ENCODE measurements around the gene BATF3. TPM values are rescaled to one million over a fixed set of nuclear protein-coding genes. Genes with fewer than 3 reads are reported as not detected.
A peak's percentile ranks its signal among the peaks of the same experiment; 100 is the strongest.

Gene BATF3
- total and polyA plus RNA-seq, 10 donors, result 10.8 to 34.0 (median 14.0) TPM

- Histone ChIP-seq H3K36me3 (no peaks in the 10 kb centered on the region), H3K27ac (no peak overlapping the region), H3K4me1 (no peaks in the 10 kb centered on the region), H3K27me3 (replicated peaks in 1 of 7) (peaks cover 0 to 5% (median 0%) of the 10 kb centered on the region in 7 donors), H3K4me3 (no peak overlapping the region), H3K9me3 (peaks cover 0 to 4% (median under 1%) of the 10 kb centered on the region in 8 donors)
- intact Hi-C loops (cut with DNase I; ENCODE audit: low total_unique reads), result no loop called here
- no peak for DNase-seq
- no peak for TF ChIP-seq POLR2A (IDR thresholded peaks at IDR 0.05)
- TF ChIP-seq CTCF (IDR thresholded peaks at IDR 0.05 in 8 of 11, conservative IDR thresholded peaks at IDR 0.05 in 3 of 11), result no peak
- 93 to 99% (median 94%) methylated on average over 2 of the region's 2 CpGs for WGBS, 5 donors
Measured at GRCh38 chr1:212719633-212720032, 20.0 kb upstream of the BATF3 start.

- H3K4me1 ChIP-seq, result no peaks in the 10 kb centered on the region
- intact Hi-C loops (cut with DNase I; ENCODE audit: low total_unique reads), result no loop called here
- 28 to 56% (median 40%) methylated on average over 4 of the region's 4 CpGs for WGBS, 5 donors
- no peak overlapping the region for H3K4me3 ChIP-seq
- H3K36me3 ChIP-seq, result no peaks in the 10 kb centered on the region
- TF ChIP-seq CTCF (IDR thresholded peaks at IDR 0.05 in 8 of 11, conservative IDR thresholded peaks at IDR 0.05 in 3 of 11) (peak in 4 of 11 experiments; percentile 18 to 24 (median 22)), POLR2A (IDR thresholded peaks at IDR 0.05) (no peak)
- no peak for DNase-seq
- H3K9me3 ChIP-seq, result peaks cover 0 to 4% (median 0%) of the 10 kb centered on the region in 8 donors
- H3K27me3 ChIP-seq (replicated peaks in 1 of 7), result peaks cover 0 to 5% (median 0%) of the 10 kb centered on the region in 7 donors
- H3K27ac ChIP-seq, result no peak overlapping the region
Measured at GRCh38 chr1:212718499-212718898, 18.9 kb upstream of the BATF3 start.

GRCh38 chr1:212716161-212716560, 16.5 kb upstream of the BATF3 start:
- no peaks in the 10 kb centered on the region for H3K4me1 ChIP-seq
- DNase-seq, result no peak
- intact Hi-C loops (cut with DNase I; ENCODE audit: low total_unique reads), result no loop called here
- no peaks in the 10 kb centered on the region for H3K36me3 ChIP-seq
- H3K27me3 ChIP-seq (replicated peaks in 1 of 7), result peaks cover 0 to 5% (median 0%) of the 10 kb centered on the region in 7 donors
- WGBS, 5 donors, result 63 to 77% (median 71%) methylated on average over 1 of the region's 1 CpG
- H3K9me3 ChIP-seq, result peaks cover 0 to 4% (median 0%) of the 10 kb centered on the region in 8 donors
- no peak overlapping the region for H3K27ac ChIP-seq
- no peak overlapping the region for H3K4me3 ChIP-seq
- TF ChIP-seq POLR2A (IDR thresholded peaks at IDR 0.05) (no peak), CTCF (IDR thresholded peaks at IDR 0.05 in 8 of 11, conservative IDR thresholded peaks at IDR 0.05 in 3 of 11) (no peak), POLR2AphosphoS5 (IDR thresholded peaks at IDR 0.05) (no peak)

GRCh38 chr1:212713465-212714136, 14.0 kb upstream of the BATF3 start:
- TF ChIP-seq POLR2AphosphoS5 (IDR thresholded peaks at IDR 0.05), result no peak
- TF ChIP-seq POLR2A (IDR thresholded peaks at IDR 0.05), result no peak
- TF ChIP-seq CTCF (IDR thresholded peaks at IDR 0.05 in 8 of 11, conservative IDR thresholded peaks at IDR 0.05 in 3 of 11), result no peak
- intact Hi-C loops (cut with DNase I; ENCODE audit: low total_unique reads), result no loop called here
- 76 to 93% (median 87%) methylated on average over 5 of the region's 5 CpGs for WGBS, 5 donors
- no peaks in the 10 kb centered on the region for H3K36me3 ChIP-seq
- DNase-seq, result no peak
- no peak overlapping the region for H3K4me3 ChIP-seq
- H3K27ac ChIP-seq, result no peak overlapping the region
- H3K27me3 ChIP-seq (replicated peaks in 1 of 7), result no peaks in the 10 kb centered on the region
- no peaks in the 10 kb centered on the region for H3K9me3 ChIP-seq
- no peaks in the 10 kb centered on the region for H3K4me1 ChIP-seq

Measured in spleen (tissue), 11 donors.